Globus pallidus (tissue), 1 donor: ENCODE data around the gene PSD4.

Experiments
- DNase-seq: peaks from one replicate; pipeline ENCODE4 v3.0.0-alpha.2; 2015; ENCODE audit warnings: low spot score

PSD4 gene

DNA sequence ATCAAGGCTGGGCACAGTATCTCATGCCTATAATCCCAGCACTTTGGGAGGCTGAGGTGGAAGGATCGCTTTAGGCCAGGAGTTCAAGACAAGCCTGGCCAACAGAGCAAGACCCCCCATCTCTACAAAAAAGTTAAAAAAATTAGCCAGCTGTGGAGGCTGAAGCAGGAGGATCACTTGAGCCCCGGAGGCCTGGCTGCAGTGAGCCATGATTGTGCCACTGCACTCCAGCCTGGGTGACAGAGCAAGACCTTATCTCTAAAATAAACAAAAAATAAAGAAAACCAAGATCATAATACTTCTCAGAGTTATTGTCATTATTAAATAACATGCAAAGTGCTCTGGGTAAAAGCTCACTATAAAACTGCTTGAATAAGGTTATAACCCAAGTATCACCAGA lies 31.5 kb upstream of the PSD4 start:
- DNase-seq = no peak

DNA sequence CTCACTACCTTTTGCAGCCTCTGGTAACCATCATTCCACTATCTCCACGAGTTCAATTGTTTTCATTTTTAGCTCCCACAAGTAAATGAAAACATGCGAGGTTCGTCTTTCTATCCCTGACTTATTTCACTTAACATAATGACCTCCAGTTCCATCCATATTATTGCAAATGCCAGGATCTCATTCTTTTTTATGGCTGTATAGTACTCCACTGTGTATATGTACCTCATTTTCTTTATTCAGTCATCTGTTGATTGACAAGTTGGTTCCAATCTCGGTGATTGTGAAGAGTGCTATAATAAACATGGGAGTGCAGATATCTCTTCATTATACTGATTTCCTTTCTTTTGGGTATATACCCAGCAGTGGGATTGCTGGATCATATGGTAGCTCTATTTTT lies 29.5 kb upstream of the PSD4 start:
- no peak for DNase-seq

DNA sequence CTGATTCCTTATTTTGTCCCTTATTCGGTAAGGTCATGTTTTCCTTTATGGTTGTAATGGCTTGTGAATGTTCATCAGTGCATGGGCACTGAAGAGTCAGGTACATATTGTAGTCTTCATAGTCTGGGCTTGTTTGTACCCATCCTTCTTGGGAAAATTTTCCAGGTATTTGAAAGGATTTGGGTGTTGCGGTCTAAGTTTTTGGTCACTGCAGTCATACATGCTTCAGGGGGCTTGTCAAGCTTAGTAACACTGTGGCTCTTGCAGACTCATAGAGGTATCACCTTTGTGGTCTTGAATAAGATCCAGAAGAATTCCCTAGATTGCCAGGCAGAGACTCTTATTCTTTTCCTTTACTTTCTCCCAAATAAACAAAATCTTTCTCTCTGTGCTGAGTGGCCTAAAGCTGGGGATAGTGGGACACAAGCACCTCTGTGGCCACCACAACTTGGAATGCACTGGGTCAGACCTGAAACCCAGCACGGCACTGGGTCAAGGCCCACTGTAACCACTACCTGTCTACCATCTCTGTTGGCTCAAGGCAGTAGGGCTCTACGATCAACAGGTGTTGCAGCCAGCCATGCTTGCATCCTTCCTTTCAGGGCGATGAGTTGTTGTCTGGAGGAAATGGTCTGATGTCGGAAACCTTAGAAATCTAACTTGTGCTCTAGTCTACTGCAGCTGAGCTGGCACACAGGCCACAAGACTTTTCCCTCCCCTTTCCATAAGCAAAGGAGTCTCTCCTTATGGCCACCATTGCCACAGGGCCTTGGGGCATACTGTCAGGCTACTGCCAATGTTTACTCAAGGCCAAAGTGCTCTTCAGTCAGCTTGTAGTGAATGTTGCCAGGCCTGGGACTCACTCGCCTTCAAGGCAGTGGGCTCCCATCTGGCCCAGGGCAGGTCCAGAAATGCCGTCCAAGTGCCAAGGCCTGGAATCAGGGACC lies 24.9 kb upstream of the PSD4 start:
- no peak for DNase-seq

DNA sequence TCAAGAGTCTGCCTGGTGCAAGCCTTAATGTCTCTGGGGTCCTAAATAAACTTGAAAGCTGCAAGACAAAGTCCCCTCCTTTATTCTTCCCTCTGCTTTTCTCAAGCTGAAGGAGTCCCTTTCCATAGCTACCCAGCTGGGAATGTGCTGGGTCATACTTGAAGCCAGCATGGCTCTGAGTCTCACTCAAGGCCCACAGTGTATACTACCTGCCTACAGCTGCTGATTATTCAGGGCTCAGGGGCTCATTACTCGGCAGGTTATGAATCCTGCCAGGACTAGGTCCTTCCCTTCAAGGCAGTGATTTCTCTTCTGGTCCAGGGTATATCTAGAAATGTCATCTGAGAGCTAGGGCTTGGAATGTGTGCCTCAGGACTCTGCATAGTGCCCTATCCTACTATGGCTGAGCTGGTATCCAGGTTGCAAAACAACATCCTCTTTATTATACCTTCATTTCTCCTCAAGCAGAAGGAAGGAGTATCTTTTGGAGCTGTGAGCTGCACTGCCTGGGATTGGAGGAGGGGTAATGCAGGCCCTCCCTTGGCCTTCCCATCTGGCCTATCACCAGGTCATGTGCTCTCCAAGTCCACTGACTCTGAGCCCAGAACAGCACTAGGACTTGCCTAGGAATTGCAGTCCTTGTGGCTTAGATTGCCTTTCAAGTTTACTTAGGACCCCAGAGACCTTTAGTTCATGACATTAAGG lies 24.1 kb upstream of the PSD4 start:
- no peak for DNase-seq

DNA sequence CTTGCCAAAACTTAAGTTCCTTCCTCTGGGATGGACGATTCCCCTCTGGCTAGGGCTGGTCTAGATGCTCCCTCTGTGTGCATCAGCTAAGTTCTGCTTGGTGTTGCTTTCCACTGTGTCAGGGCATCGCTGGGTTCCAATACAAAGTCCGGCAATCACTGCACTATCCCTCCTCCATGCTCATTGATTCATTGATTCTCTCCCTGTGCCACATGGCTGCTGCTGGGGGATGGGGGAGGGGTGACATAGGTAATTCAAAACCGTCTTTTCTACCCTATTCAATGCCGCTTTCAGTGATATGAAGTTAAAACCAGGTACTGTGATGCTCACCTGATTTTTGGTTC lies 23.5 kb upstream of the PSD4 start:
- no peak for DNase-seq

DNA sequence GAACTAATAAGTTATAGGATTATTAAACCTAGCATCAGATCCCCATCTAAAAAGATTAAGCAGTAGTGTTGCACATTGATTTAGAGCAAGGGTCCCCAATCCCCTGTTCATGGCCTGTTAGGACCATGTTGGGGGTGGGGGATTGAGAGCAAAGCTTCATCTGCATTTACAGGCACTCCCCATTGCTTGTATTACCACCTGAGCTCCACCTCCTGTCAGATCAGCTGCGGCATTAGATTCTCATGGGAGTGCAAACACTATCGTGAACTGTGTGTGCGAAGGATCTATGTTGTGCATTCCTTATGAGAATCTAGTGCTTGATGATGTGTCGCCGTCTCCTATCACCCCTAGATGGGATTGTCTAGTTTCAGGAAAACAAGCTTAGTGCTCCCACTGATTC lies 18.4 kb upstream of the PSD4 start:
- no peak for DNase-seq

DNA sequence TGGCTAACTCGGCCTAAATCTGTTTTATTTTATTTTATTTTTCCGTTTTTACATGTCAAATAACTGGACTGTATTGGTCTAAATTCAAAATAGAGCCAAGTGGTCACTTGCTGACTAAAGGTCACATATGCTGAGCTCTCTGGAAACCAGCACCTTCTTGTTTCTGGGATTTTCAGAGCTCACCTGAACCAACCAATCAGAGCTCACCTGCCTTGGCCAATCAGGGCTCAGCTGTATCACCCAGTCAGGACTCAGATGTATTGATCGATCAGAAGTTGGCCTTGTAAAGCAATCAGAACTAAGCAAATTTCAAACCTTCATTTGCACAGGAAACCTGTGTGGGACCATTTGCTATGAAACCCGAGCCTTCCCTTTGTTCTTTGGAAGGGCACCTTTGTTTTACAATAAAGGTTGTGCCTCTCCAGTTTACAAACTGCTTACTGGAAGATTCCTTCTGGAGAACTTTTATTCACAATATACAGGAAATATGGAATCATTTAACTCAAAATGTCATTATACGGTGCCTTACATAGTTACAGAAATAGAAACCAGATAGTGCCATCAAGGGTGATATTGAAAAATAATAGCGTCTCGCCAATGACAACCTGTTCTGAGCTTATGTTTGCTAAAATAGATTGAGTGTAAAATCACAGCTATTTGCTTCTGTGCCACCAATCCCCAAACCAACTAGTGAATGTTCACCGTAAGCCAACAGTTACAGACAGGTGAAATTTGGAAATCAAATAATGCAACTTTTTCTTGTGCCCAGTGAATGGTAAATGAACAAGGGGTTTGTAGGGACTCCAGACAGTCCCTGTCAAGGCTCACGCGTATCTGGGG lies 17.3 kb upstream of the PSD4 start:
- no peak for DNase-seq

DNA sequence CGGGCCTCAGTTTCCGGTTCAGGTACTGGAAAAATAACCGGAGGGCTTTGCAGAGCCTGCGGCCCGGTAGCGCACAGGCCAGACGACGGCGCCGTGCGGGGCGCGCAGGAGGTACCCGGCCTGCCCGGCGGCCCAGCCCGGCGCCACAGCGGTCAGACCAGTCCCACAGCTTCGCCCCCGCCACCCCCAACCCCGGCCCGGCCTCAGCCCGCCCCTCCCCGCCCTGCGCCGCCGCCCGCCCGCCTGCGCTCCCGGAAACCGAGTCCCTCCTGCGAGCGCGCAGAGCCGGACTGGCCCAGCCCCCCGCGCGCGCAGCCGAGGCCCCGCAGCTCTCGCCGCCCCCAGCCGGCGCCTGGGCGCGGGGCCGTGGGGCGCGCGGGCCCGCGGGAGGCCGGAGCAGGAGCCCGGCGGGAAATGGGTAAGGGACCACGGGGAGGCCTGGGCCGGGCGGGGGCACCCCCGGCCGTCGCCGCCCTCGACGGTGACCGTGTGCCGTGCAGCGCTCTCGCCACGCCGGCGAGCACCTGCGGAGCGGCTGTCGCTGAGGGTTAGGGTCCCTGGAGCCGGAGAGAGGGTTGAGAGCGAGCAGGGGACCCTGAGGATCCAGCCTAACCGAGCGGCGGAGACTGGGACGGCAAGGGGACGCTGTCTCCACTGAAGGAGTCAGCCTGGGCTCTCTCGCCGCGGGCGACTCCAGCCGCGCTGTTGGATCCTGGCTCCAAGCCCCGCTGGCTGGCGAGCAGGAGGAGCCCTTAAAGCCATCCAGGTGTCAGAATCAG lies 16.5 kb upstream of the PSD4 start:
- DNase-seq = no peak

DNA sequence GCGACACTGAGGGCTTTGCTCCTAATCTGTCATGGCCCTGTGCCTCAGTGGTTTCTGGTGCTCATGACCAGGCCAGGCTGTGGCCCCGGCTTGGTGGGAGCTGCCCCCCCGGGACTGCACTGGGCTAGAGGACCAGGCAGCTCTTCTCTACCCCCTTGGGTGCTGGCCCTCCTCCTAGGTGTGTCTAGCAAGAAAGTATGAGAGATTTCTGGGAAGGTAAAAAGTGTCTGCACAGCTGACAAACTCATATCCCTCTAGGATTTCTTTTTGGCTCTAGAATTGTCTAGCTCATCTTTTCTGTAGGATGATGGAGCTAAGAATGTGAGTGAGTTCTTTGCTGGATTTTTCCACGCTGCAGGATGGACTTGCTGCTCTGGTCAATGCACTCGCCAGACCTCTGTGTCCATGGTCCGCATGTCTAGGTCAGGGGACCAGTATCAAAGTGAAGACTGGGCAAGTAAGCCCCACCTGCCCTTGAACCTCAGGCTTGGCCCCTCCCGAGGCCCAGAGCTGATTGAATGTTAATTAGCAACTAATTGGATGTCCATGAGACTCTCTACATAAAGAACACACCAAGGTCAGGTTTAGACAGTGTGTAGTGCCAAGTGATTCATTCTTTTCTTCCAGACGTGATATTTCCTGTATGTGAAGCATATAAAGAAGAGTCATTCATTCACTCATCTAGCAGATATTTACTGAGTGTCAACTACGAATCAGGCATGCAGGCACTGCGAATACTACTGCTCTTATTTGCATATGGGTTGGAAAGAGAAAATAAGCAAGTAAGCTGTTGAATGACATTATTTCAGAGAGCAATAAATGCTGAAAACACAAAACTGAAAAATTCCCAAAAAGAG lies 15.6 kb upstream of the PSD4 start:
- no peak for DNase-seq

DNA sequence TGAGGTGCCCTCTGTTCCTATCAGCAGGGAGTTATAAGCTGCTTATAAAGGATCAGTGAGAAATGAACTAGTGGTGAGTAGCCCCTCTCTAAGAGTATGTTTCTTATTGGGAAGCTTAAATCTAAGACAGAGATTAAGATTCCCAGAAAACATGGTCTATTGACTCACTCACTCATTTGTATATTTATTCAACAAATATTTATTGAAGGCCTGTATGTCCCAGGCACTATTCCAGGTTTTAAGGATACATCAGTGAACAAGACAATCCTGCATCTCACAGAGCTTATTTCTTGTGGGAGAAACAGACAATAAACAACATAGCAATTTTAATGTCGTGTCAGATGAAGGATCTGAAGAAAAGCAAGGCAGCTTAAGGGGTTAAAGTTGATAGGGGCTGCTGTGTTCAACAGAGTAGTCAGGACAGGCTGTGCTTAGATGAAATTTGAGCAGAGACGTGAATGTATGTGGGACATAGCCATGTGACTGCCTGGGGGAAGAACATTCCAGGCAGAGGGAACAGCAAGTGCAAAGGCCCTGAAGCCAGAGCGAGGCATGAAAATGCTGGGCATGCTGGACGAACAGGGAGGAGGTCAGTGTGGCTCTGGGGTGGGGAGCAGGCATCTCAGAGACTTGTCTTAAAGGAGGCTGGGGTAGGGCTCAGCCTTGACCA lies 14.8 kb upstream of the PSD4 start:
- DNase-seq = no peak

DNA sequence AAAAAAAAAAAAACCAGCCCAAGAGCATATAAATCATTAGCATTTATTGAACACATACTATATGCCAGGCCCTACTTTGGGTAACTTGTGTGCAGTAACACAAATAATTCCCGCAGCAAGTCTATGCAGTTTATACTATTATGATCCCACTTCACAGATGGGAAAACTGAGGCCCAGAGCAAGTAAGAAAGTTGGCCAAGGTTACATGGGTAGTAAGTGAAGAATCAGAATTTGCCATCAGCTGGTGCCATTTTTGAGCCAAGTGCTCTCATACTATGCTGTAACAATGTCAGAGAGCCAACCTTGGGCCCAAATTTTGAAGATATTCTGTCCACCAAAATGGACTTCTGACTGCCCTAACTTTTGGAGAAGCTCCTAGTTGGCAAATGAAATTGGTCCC lies 13.5 kb upstream of the PSD4 start:
- DNase-seq = no peak

DNA sequence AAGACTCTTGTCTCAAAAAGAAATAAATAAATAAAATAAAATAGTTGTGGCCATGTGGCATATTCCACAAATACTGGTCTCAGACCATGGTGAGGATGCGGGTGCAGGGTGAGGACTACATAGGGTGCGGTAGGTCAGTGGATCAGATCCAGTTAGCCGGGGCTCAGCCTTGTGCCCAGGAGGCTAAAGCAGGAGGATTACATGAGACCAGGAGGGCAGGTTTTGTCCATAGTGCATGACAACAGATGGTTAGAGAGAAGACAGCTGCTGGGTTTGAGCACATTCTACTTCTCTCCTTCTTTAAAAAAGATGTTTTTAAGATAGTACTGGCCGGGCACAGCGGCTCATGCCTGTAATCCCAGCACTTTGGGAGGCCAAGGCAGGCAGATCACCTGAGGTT lies 12.8 kb upstream of the PSD4 start:
- DNase-seq = no peak

DNA sequence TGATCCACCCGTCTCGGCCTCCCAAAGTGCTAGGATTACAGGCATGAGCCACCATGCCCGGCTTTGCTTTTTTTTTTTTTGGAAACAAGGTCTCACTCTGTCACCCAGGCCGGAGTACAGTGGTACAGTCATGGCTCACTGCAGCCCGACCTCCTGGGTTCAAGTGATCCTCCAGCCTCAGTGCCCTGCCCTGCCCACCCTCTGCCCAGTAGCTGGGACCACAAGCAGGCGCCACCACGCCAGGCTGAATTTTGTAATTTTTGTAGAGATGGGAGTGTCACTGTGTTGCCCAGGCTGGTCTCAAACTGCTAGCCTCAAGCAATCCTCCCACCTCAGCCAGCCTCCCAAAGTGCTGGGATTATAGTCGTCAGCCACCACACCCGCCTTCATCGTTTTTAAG lies 11.6 kb upstream of the PSD4 start:
- no peak for DNase-seq

DNA sequence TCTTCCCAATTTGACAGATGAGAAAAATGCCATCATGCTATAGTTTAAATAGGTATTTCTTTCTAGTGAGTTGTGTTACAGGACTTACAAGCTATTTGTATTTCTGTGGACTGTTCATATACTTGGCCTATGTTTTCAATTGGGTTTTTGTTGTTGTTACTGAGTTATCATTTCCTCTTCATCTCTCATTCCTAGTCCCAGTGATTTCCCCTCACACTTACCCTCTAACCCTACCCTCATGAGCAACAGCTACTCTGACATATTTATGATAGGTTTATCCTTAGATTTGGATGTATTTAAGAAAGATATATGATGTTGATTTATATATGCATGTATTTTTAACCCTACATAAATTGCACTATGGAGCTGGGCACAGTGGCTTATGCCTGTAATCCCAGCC lies 10.9 kb upstream of the PSD4 start:
- DNase-seq = no peak

DNA sequence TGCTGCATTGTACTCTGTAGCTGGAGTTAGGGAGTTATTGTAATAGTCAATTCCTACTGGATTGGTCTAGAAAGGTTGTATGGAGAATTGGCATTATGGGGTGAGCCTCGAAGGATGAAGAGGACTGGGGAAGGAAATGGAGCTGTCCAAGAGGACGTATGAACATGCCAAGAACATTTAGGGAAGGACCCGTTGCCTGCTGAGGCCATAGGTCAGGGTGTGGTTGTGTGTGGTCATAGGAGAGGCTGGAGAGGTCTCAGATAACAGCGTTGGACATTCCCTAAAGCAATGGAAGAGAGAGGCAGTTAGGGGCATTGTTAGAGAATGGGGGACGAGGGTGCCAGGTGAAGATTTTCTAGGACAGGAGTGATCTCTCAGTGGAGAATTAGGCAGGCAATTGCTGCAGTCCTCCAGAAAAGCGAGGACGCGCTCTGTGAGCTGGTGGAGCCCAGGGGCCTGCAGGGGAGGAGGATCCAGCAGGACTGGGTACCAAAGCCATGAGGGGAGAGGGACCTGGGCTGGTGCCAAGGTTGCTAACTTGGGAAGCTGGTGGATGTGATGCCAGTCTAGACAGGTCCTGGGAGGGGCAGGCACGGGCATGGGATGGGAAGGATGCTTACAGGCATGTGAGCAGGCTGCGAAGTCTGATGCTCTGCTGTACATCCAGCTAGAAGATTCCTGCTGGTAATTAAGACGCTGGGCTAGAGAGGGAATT lies 9.4 kb upstream of the PSD4 start:
- no peak for DNase-seq

DNA sequence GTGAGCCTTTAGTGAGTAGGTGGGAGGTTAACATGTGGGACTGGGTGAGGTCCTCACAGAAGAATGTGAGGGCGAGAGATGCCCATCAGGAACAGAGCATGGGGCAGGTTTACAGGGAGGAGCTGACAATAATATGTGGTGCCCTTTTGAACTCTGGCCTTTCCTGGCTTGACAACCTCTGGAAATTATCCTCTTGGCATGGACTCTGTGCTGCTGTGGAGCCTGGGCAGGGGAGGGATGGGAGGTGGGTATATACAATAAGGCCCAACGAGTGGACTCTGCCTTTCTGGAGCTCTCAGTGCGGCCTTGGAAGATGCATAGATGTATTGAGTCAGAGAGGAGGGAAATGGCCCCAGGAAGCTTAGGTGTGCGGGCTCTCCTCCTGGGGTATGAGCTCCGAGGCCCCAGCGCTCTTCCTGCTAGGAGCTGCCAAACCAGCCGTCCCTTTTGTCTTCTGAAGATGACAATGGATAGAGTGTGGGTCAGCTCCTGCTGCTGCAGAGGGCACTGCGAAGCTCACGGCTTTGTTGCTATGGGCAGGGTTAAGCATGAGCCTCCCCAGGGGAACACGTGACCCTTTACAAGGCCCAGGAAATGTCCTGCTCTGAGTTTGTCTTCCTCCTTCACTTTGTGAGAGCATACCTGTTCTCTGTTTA lies 8.7 kb upstream of the PSD4 start:
- DNase-seq = no peak

DNA sequence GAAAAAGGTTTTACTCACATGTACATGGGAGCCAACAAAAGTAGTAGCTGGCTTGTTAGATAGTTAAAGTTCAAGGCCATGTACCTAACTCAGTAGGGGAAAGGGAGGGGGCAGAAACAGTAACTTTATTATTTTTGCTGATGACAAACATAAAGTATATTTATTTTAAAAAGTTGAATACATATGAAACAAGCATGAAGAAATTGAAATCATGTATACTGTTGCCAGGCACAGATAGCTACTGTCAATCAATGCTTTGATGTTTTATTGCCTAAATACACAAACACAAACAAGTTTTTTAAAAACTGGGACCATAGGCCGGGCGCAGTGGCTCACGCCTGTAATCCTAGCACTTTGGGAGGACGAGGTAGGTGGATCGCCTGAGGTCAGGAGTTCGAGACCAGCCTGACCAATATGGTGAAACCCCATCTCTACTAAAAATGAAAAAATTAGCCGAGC lies 7.6 kb upstream of the PSD4 start:
- DNase-seq = no peak

DNA sequence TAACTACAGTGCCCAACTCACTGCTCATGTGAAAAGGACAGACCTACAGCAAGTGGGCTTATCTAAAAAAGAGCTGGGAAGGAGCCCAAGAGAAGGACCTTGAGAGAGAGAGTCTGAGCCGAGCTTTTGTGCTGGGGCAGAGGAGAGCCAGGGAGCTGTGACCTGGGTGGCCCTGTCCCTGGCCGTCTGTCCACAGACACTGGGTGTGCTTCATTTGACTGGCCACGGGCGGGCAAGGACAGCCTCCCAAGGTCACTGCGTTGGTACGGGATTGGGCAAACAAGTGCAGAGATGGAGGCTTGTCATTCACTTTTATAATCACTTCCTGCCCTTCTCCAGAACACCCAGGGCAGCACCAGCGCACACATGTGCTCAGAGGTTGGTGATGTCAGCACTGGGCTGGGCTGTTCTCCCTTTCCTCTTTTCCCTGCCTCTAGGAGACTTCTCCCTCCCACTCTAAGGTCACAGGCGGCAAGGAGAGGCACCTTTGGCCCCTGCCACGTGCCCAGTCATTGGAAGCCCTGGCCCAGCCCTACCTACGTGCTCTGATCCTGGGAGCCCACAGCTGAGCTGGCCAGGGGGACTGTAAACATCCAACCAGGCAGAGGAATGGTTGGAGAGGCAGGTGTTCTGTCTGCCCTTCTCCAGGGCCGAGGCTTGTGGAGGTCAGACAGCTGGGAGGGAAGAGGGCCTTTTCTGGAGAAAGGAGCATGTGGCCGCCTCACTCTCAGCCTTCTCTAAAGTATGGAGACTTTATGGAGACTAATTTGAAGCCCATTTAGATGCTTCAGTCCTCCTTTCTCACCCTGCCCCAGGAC lies 6.4 kb upstream of the PSD4 start:
- DNase-seq = no peak
